Measurements from ENCODE around the gene THEMIS.
A peak's percentile ranks its signal among the peaks of the same experiment; 100 is the strongest.
"Not testable (repeated sequence)": the region's sequence is repeated elsewhere in the genome, so short reads cannot be mapped to it uniquely, and the experiment has no call there.

The THEMIS gene

GRCh38 chr6:127691146-127691545 lies 209.7 kb downstream of the THEMIS start:
- no peak for DNase-seq (ENCODE audit: low read depth)
- no peak overlapping the region for H3K4me3 ChIP-seq (ENCODE audit: low read depth, low read length)
- TF ChIP-seq CTCF (conservative IDR thresholded peaks at IDR 0.05; ENCODE audit: low read depth, low read length) = no peak

- DNase-seq (ENCODE audit: low read depth) = no peak
- no peak overlapping the region for H3K4me3 ChIP-seq (ENCODE audit: low read depth, low read length)
- TF ChIP-seq CTCF (conservative IDR thresholded peaks at IDR 0.05; ENCODE audit: low read depth, low read length) = no peak
These were observed 210.3 kb downstream of the THEMIS start for GRCh38 chr6:127690588-127690987.

- DNase-seq (ENCODE audit: low read depth) = peak; percentile 69
- peak; percentile 78 for TF ChIP-seq CTCF (conservative IDR thresholded peaks at IDR 0.05; ENCODE audit: low read depth, low read length)
- no peak overlapping the region for H3K4me3 ChIP-seq (ENCODE audit: low read depth, low read length)
These were observed 210.8 kb downstream of the THEMIS start for GRCh38 chr6:127690092-127690491.

- not testable (repeated sequence) for H3K4me3 ChIP-seq (ENCODE audit: low read depth, low read length); DNase-seq (ENCODE audit: low read depth)
These were observed 213.4 kb downstream of the THEMIS start for GRCh38 chr6:127687490-127687889.

- DNase-seq (ENCODE audit: low read depth) = peak; percentile 6
- no peak overlapping the region for H3K4me3 ChIP-seq (ENCODE audit: low read depth, low read length)
- no peak for TF ChIP-seq CTCF (conservative IDR thresholded peaks at IDR 0.05; ENCODE audit: low read depth, low read length)
These were observed 214.8 kb downstream of the THEMIS start for GRCh38 chr6:127686084-127686483.

- no peak for TF ChIP-seq CTCF (conservative IDR thresholded peaks at IDR 0.05; ENCODE audit: low read depth, low read length)
- no peak overlapping the region for H3K4me3 ChIP-seq (ENCODE audit: low read depth, low read length)
These were observed 216.4 kb downstream of the THEMIS start for GRCh38 chr6:127684501-127684900.

More at GRCh38 chr6:127684501-127684900, 216.4 kb downstream of the THEMIS start:
- DNase-seq (ENCODE audit: low read depth) = no peak
